Renal pelvis (tissue), 4 donors: ENCODE data around the gene COMMD6. TPM values are rescaled to one million over a fixed set of nuclear protein-coding genes. Genes with fewer than 3 reads are reported as not detected.

Experiments used
- DNase-seq: peaks from one replicate; pipeline ENCODE4 v3.0.0-alpha.2; 2013
- polyA plus RNA-seq, 3 donors: library from polyadenylated mRNA; unstranded; fragments of 120-200 nt; gene quantifications; one replicate each; pipeline ENCODE4 v1.2.1, GENCODE V29; 2013; ENCODE audit not compliant: insufficient read length in 3 of 3

Gene COMMD6
- polyA plus RNA-seq, 3 donors, result 204 to 265 (median 234) TPM

DNA sequence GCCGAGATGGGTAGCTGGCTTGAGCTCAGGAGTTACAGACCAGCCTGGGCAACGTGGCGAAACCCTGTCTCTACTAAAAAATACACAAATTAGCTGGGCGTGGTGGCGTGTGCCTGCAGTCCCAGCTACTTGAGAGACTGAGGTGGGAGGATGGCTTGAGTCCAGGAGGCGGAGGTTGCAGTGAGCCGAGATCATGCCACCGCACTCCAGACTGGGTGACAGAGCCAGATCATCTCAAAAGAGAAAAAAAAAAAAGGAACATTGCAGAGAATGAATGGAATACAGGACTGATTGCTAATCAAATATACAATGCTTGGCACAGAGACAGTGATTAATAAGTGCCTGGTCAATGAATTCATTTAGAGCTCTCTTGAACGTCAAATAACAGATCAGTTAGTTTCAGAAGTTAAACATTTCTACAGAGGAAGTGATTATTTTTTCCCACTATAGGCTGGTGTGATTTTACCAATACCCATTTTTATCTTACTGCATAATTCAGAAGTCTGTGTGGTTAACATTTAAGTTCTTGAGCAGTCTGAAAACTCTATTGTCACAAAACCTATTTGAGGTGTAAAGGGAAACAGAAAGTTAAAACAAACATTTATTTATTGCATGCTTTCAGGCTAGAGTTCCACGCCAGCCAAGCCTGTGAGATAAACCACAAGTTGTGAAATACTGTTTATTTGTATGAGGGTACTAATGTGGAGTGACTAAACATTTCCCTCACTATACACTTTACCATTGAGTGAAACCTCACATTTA, 48.0 kb downstream of the COMMD6 start:
- no peak for DNase-seq

DNA sequence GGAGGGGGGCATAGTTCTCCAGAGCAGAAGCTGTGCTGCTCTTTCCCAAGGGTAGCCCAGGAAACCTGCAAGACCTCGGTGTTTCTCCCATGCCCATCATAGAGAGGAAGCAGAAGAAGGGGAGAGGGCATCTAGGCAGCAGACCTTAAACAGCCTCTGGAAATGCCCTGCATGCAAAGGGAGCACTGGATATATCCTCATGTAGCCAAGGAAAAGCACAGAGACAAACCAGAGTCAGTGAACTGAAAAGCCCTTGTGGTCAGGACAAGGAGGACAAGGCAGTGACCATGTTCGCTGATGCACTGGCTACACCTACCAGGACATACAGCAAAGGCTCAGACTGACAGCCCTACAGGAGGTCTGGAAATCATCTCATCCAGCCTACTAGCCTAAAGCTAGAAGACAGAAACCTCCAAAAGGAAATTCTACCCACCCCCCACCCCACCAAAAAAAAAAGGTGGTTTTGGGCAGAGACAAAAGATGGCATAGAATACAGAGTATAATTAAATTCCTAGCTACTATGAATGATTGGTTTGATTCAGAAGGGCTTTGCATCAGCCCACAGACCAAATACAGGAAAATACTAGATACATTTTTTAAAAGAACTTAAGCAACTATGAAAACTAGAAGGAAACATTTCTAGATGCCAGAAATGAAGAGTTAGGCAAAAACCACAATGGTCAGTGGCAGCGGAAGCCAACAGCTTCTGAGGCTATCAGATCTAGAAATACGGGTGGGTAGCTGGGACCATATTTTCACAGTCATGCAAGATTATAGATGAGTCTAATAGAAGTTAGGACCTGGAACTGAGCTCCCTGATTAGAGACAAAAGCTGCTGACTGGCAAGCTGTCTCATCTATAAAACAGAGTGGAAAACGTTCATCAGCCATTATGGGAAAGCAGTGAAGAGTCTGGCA, 51.2 kb downstream of the COMMD6 start:
- no peak for DNase-seq

GRCh38 chr13:75485286-75486062, 52.2 kb downstream of the COMMD6 start:
- no peak for DNase-seq

- no peak for DNase-seq
Measured at GRCh38 chr13:75482820-75483079, 54.9 kb downstream of the COMMD6 start.

DNA sequence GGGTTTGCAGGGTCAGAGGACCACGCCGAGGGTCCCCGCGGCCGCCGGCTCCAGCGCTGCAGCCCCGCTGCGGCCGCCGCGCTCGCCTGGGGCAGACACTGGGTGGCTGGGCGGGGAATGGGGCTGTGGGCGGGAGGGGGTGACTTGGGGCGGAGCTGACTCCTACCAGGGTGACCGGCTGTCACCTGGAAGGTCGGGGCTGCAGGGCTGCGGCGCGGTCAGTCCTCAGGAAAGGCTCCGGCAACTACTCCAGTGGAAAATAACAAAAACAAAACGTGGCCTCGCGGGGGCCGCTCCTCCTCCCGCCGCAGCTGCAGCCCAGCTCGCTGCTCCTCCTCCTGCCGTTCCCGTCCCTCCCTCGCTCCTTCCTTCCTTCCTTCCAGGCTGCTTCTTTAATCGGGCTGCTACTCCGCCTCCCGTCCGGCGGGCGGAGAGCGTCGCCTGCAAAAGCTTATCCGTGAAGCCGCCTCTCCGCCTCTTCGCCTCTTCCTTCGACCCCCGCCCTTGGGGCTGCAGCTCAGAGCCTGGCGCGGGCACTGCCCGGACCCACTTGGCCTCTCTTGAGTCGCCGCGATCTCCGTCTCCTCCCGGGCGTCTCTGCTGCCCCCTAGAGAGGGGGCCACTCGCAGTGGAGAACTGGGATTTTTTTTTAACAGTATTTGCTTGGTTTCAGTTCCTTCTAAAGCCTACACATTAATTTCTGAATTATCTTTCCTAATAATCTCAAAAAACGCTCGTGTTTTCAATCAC, 55.4 kb downstream of the COMMD6 start, which contains the start of gene TBC1D4:
Gene TBC1D4 (minus strand): TSS at position 100 of the 750 bp plus-strand sequence. CDS start 402 bp downstream, outside the sequence.
- DNase-seq, result peak; percentile 92

- DNase-seq, result peak; percentile 42
Measured at GRCh38 chr13:75481176-75482069, 56.2 kb downstream of the COMMD6 start.

GRCh38 chr13:75480671-75481175, 56.9 kb downstream of the COMMD6 start:
- DNase-seq, result peak; percentile 61

DNA sequence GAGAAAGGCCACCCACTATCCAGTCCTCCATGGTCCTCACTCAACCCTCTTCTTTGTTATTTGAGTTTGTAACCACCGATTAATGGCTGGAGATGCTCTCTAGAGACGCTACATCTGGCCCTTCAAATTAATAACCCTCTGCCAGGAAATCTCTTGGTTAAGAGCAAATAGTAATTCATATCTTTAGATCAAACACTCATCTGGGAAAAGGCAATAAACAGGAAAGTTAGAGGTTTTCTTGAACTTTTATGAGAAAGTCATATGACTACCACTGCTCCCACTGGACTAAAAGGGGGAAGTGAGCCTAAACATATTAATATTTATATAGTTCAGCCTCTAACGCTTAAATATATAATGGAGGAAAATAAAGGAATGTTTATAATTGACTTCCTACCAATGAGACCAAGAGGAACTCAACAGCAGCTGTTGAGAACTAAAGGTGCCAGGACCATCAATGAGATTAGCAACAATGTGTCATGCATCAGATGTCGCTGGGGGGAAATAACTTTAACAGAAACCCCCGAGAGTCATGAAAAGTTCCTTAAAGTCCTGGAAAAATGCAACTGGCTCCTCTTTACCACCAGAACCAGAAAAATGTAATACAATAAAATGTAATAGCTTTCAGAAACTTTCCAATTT, 58.4 kb downstream of the COMMD6 start:
- DNase-seq, result no peak

- DNase-seq, result no peak
Measured at GRCh38 chr13:75478659-75479058, 59.0 kb downstream of the COMMD6 start.

Other genes with a start within 250 kb of the COMMD6 start
- gene TBC1D4, start 55.7 kb downstream of the COMMD6 start, polyA plus RNA-seq, result 10 to 100 TPM; 46.9 to 50.4 (median 48.1) TPM
- gene UCHL3, start 11.9 kb upstream of the COMMD6 start, polyA plus RNA-seq, result 10 to 100 TPM; 28.1 to 33.1 (median 29.0) TPM
- 100 to 1,000 TPM in 1 of 3 donors, 10 to 100 TPM in 2; 84.7 to 101 (median 88.0) TPM for gene LMO7, start 98.5 kb upstream of the COMMD6 start, polyA plus RNA-seq